Measurements from ENCODE around the gene KCTD2.
"Not testable (repeated sequence)": the region's sequence is repeated elsewhere in the genome, so short reads cannot be mapped to it uniquely, and the experiment has no call there.

The KCTD2 gene

GRCh38 chr17:75059369-75060345 is 12.6 kb downstream of the KCTD2 start:
- H3K4me3 ChIP-seq (ENCODE audit: low read length), result no peak overlapping the region
- TF ChIP-seq ZNF274 (IDR thresholded peaks at IDR 0.05; ENCODE audit: low read depth, low read length), result no peak

DNA sequence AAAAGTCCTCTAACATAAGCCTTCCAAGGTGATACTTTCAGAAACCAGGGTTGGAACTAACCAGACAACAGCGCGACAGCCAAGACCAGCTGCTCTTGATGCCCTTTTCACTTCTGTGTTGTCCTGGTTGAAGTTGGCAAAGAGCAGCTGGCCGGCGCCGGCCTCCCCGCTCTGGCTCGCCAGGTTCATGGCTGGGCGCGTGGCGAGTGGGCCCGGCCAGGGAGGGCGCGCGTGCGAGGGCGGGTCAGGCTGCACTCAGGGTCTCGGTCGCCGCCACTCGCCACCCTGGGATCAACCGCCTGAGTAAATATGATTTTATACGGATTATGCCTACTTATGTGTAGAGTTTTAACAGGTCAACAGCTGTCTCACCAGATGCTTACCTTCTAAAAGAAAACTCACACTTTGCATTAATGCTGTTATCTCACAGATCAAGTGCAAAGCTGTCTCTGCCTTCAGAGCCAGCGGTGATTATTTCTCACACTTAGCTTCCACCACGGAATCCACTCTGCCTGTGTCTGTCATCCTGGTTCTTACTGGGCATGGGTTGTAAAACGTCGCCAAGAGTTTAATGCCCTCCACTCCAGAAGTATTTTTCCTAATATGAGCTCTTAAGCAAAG is 13.5 kb downstream of the KCTD2 start:
- no peak for TF ChIP-seq ZNF274 (IDR thresholded peaks at IDR 0.05; ENCODE audit: low read depth, low read length)
- H3K4me3 ChIP-seq (ENCODE audit: low read length), result no peak overlapping the region

- TF ChIP-seq ZNF274 (IDR thresholded peaks at IDR 0.05; ENCODE audit: low read depth, low read length), result no peak
- no peak overlapping the region for H3K4me3 ChIP-seq (ENCODE audit: low read length)
These were observed 14.0 kb downstream of the KCTD2 start for GRCh38 chr17:75061055-75061438.

- no peak overlapping the region for H3K4me3 ChIP-seq (ENCODE audit: low read length)
- no peak for TF ChIP-seq ZNF274 (IDR thresholded peaks at IDR 0.05; ENCODE audit: low read depth, low read length)
These were observed 14.6 kb downstream of the KCTD2 start for GRCh38 chr17:75061618-75062017.

GRCh38 chr17:75063201-75063600 is 16.2 kb downstream of the KCTD2 start:
- TF ChIP-seq ZNF274 (IDR thresholded peaks at IDR 0.05; ENCODE audit: low read depth, low read length), result no peak
- no peak overlapping the region for H3K4me3 ChIP-seq (ENCODE audit: low read length)

GRCh38 chr17:75063626-75064025 is 16.6 kb downstream of the KCTD2 start:
- no peak for TF ChIP-seq ZNF274 (IDR thresholded peaks at IDR 0.05; ENCODE audit: low read depth, low read length)

GRCh38 chr17:75064040-75064439 is 17.0 kb downstream of the KCTD2 start:
- TF ChIP-seq ZNF274 (IDR thresholded peaks at IDR 0.05; ENCODE audit: low read depth, low read length), result no peak

More at GRCh38 chr17:75063626-75064025, 16.6 kb downstream of the KCTD2 start:
- H3K4me3 ChIP-seq (ENCODE audit: low read length), result no peak overlapping the region

DNA sequence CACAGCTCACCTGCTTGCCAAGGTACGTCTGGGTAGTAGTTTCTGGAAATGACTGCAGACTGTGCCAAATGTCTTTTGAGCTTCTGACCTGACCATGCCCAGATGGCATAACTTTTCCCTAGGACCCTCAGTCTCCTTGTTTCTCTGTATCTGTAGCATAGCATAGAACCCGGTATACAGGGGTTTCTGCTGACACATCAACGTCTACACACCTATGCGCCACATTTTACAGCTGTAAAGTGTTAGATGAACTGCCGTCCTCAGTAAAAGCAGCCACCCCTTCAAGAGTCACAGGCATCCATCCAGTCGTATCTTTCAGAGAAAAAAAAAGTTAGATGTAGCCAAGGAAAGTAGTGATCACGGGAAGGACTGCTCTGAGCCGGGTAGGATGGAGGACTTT is 17.4 kb downstream of the KCTD2 start:
- no peak overlapping the region for H3K4me3 ChIP-seq (ENCODE audit: low read length)
- no peak for TF ChIP-seq ZNF274 (IDR thresholded peaks at IDR 0.05; ENCODE audit: low read depth, low read length)

More at GRCh38 chr17:75064040-75064439, 17.0 kb downstream of the KCTD2 start:
- no peak overlapping the region for H3K4me3 ChIP-seq (ENCODE audit: low read length)

GRCh38 chr17:75064867-75065561 is 18.0 kb downstream of the KCTD2 start:
- TF ChIP-seq ZNF274 (IDR thresholded peaks at IDR 0.05; ENCODE audit: low read depth, low read length), result no peak
- no peak overlapping the region for H3K4me3 ChIP-seq (ENCODE audit: low read length)

DNA sequence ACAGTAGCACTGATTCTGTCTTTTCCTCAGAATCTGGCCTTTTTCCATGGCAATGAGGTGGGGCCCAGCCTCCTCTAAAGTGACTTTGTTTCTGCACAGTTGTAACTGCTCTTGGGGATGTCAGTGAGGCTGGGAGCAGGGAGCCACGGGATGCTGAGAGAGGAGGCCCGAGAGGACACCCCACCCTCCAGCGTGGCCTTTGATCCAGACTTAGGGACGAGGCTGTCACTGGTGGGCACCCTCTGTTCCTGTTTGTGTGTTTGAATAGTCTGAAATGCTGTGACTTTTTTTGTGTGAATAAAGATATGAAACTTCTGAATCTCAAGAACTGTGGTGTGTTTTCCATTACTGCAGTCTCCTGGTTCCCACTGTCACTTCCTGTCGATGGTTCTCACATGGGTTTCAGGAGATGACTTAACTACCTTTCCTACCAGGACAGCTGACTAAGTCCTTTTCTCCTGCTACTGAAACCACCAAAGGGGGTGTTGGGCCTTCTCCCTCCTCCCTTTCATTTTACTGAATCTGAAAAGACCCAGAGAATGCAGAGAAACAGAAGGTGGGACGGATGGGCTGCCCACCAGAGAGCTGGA is 18.6 kb downstream of the KCTD2 start:
- no peak overlapping the region for H3K4me3 ChIP-seq (ENCODE audit: low read length)
- no peak for TF ChIP-seq ZNF274 (IDR thresholded peaks at IDR 0.05; ENCODE audit: low read depth, low read length)

- no peak overlapping the region for H3K4me3 ChIP-seq (ENCODE audit: low read length)
- TF ChIP-seq ZNF274 (IDR thresholded peaks at IDR 0.05; ENCODE audit: low read depth, low read length), result no peak
These were observed 20.8 kb downstream of the KCTD2 start for GRCh38 chr17:75067856-75068255.

- no peak overlapping the region for H3K4me3 ChIP-seq (ENCODE audit: low read length)
- no peak for TF ChIP-seq ZNF274 (IDR thresholded peaks at IDR 0.05; ENCODE audit: low read depth, low read length)
These were observed 21.7 kb downstream of the KCTD2 start for GRCh38 chr17:75068750-75069149.

GRCh38 chr17:75069783-75070182 is 22.8 kb downstream of the KCTD2 start:
- H3K4me3 ChIP-seq (ENCODE audit: low read length), result no peak overlapping the region
- no peak for TF ChIP-seq ZNF274 (IDR thresholded peaks at IDR 0.05; ENCODE audit: low read depth, low read length)

DNA sequence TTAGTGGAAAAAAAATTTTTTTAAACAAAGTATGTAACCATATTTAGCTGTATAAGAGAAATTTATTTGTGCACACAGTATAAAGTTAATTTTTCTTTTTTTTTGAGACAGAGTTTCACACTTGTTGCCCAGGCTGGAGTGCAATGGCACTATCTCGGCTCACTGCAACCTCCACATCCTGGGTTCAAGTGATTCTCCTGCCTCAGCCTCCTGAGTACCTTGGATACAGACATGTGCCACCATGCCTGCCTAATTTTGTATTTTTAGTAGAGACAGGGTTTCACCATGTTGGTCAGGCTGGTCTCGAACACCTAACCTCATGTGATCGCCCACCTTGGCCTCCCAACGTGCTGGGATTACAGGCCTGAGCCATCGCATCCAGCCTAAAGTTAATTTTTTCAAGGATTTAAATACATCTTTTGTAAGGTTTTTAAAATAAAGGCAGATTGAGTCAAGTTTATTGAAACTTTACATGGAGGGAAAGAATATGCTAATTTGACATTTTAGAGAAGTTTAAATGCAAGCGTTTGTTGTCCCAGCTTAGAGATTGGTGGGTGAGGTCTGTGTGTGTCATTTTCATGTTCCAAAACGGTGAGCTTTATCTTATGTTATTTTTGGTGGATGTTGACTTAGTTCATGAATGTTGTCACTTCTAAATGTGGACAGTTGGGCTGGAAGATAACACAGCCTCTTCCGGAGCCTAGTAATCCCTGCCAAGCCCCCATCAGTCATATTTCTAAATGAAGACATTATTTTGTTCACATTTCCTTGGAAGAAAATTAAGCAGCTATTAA is 24.6 kb downstream of the KCTD2 start:
- not testable (repeated sequence) for H3K4me3 ChIP-seq (ENCODE audit: low read length)

DNA sequence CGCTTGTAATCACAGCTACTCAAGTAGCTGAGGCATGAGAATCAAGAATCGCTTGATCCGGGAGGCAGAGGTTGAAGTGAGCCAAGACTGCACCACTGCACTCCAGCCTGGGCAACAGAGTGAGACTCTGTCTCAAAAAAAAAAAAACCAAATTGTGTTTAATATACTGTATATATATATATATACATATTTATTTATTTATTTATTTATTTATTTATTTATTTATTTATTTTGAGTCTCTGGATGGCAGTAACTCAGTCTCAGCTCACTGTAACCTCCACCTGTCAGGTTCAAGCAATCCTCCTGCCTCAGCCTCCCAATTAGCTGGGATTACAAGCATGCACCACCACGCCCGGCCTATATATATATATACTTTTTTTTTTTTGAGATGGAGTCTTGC is 25.9 kb downstream of the KCTD2 start:
- not testable (repeated sequence) for H3K4me3 ChIP-seq (ENCODE audit: low read length)
